Glutamatergic neuron (in vitro differentiated cells): ENCODE data around the gene CORT. TPM values are rescaled to one million over a fixed set of nuclear protein-coding genes. Genes with fewer than 3 reads are reported as not detected.
"Not testable (repeated sequence)": the region's sequence is repeated elsewhere in the genome, so short reads cannot be mapped to it uniquely, and the experiment has no call there.

Experiments used
- DNase-seq: peaks from one replicate; pipeline ENCODE4 v3.0.0; 2022
- H3K27ac Mint-ChIP-seq: one replicate; pipeline ENCODE4 v1.8.0; 2020; ENCODE audit warnings: mild to moderate bottlenecking, mixed read lengths, inconsistent platforms; ENCODE audit not compliant: unreplicated experiment
- H3K27me3 Mint-ChIP-seq: one replicate; pipeline ENCODE4 v1.8.0; 2020; ENCODE audit warnings: mild to moderate bottlenecking, moderate library complexity, mixed read lengths, inconsistent platforms; ENCODE audit not compliant: unreplicated experiment
- H3K36me3 Mint-ChIP-seq: one replicate; pipeline ENCODE4 v1.8.0; 2020; ENCODE audit warnings: mild to moderate bottlenecking, mixed read lengths, inconsistent platforms; ENCODE audit not compliant: unreplicated experiment
- H3K4me1 Mint-ChIP-seq: one replicate; pipeline ENCODE4 v1.8.0; 2020; ENCODE audit warnings: mild to moderate bottlenecking, low read depth, mixed read lengths, inconsistent platforms; ENCODE audit not compliant: unreplicated experiment
- H3K4me3 Mint-ChIP-seq: one replicate; pipeline ENCODE4 v1.8.0; 2020; ENCODE audit warnings: mild to moderate bottlenecking, mixed read lengths, inconsistent platforms; ENCODE audit not compliant: unreplicated experiment
- H3K9me3 Mint-ChIP-seq: one replicate; pipeline ENCODE4 v1.8.0; 2020; ENCODE audit warnings: mild to moderate bottlenecking, moderate library complexity, mixed read lengths, inconsistent platforms; ENCODE audit not compliant: unreplicated experiment
- CTCF ChIP-seq: fragments of 200-600 bp; sonication (generic); IDR thresholded peaks from one replicate; pipeline ENCODE4 v1.5.0; 2021; ENCODE audit not compliant: partially characterized antibody, unreplicated experiment
- total RNA-seq: library from RNA; stranded (reverse); fragmentation: NEBNext Ultra II Directional; extraction: Animal tissue kit (Norgen Biotek cat#: 25700); gene quantifications from one replicate; pipeline ENCODE4 v1.2.1, GENCODE V29; 2021; ENCODE audit not compliant: unreplicated experiment

The CORT gene
- total RNA-seq, 1 donor from 2014 or later = 0.59 TPM

- H3K27ac Mint-ChIP-seq = peak overlapping the region; percentile 73
- H3K27me3 Mint-ChIP-seq = peaks cover 3% of the 10 kb centered on the region
- peak overlapping the region; percentile 97 for H3K4me3 Mint-ChIP-seq
- H3K9me3 Mint-ChIP-seq = peaks cover 2% of the 10 kb centered on the region
- no peak for TF ChIP-seq CTCF
- DNase-seq = no peak
- H3K36me3 Mint-ChIP-seq = no peaks in the 10 kb centered on the region
- H3K4me1 Mint-ChIP-seq = peaks cover 4% of the 10 kb centered on the region
Observed at GRCh38 chr1:10471411-10472219, 21.8 kb downstream of the CORT start.

- H3K27ac Mint-ChIP-seq = peak within 1 kb of the TSS; percentile 73
- peak within 1 kb of the TSS; percentile 97 for H3K4me3 Mint-ChIP-seq
- H3K4me1 Mint-ChIP-seq = peaks cover 4% of the 10 kb centered on the region
- H3K27me3 Mint-ChIP-seq = peaks cover 2% of the 10 kb centered on the region
- peaks cover 2% of the 10 kb centered on the region for H3K9me3 Mint-ChIP-seq
- H3K36me3 Mint-ChIP-seq = no peaks in the 10 kb centered on the region
- no peak for TF ChIP-seq CTCF
- DNase-seq = peak; percentile 93
Observed at GRCh38 chr1:10472220-10473144, 22.7 kb downstream of the CORT start, which contains the start of gene DFFA. DFFA (minus strand) TSS chr1:10472529; CDS start chr1:10472458, 71 bp downstream.

DNA sequence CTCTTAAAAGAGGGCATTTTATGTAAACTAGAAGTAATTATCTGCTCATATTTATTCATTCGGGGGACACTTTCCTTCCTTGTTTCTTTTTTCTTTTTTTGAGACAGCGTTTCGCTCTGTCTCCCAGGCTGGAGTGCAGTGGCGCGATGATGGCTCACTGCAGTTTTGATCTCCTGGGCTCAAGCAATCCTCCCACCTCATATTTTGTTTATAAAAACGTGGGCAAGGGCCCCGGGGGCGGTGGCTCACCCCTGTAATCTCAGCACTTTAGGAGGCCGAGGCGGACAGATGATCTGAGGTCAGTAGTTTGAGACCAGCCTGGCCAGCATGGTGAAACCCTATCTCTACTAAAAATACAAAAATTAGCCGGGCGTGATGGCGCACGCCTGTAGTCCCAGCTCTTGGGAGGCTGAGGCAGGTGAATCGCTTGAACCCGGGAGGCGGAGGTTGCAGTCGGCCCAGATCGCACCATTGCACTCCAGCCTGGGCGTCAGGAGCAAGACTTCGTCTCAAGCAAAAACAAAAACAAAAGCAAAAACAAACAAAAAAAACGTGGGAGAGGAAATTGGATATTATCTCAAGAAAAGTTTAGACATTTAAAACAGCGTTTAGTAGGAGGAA, 23.4 kb downstream of the CORT start:
- H3K9me3 Mint-ChIP-seq = peaks cover 2% of the 10 kb centered on the region
- peak overlapping the region; percentile 97 for H3K4me3 Mint-ChIP-seq
- H3K27ac Mint-ChIP-seq = no peak overlapping the region

GRCh38 chr1:10474309-10474612, 24.4 kb downstream of the CORT start:
- not testable (repeated sequence) for H3K9me3 Mint-ChIP-seq, H3K27ac Mint-ChIP-seq

More for the DNA sequence above, 23.4 kb downstream of the CORT start:
- Mint-ChIP-seq H3K36me3 (no peaks in the 10 kb centered on the region), H3K4me1 (peaks cover 4% of the 10 kb centered on the region), H3K27me3 (peaks cover 2% of the 10 kb centered on the region)
- DNase-seq = no peak
- no peak for TF ChIP-seq CTCF

More at GRCh38 chr1:10474309-10474612, 24.4 kb downstream of the CORT start:
- H3K4me1 Mint-ChIP-seq, H3K27me3 Mint-ChIP-seq, DNase-seq, H3K36me3 Mint-ChIP-seq: not testable (repeated sequence)
- peak overlapping the region; percentile 85 for H3K4me3 Mint-ChIP-seq
